ENCODE results near the gene METTL24.
"Not testable (repeated sequence)": the region's sequence is repeated elsewhere in the genome, so short reads cannot be mapped to it uniquely, and the experiment has no call there.

The METTL24 gene

DNA sequence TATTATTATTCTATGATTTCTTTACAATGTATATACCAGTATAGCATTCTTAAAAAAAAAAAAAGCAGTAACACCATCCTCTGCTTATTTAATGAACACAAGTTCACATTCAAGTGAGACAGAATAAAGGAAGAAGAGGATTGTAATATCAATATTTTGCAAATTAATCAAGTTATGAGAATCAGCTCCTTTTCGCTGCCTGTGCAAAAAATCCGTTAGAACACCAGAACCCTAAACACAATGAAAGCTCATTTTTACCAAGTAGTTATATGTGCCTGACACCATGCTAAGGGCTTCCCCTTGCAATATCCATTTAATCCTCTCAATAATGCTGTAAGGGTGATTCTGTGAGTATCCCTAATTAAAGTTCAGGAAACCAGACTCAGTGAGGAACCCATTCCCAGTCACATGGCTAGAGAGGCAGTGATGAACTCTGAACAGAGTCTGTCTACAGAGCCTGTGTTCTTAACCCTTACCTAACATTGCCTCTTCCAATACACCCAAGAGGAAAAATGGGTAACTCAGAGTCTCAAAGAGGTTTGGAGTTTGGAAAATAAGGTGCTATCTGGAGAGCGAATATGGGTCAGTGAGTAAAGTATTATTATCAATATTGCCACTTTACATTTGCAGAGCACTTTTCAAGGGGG lies 111.1 kb downstream of the METTL24 start:
- no peak for DNase-seq

DNA sequence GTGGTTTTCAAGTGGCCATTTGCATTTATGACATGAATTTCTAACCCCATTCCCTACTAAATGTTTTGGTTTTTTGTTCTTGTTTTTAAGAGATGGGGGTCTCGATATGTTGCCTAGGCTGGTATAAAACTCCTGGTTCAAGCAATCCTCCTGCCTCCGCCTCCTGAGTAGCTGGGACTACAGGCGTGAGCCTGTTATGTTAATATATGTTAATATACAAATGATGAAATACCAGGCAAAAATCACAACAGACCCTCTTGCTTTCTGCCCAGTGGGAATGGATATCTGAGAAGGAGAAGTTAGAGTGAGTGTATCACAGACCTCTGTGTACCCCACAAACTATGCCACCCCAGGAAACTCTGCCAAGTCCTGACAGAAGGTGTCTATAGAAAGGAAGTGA lies 111.8 kb downstream of the METTL24 start:
- no peak for DNase-seq

DNA sequence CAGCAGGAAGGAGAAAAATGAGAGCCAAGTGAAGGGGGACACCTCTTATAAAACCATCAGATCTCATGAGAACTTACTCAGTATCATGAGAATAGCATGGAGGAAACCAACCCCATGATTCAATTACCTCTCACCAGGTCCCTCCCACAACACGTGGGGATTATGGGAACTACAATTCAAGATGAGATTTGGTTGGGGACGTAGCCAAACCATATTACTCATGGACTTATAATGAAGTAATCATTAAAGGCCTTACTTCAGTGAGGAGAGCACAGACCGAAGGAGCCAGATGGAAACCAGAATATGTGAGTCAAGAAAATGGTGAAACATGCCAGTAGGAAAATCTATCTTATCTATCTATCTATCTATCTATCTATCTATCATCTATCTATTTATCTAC lies 113.5 kb downstream of the METTL24 start:
- DNase-seq, result not testable (repeated sequence)

DNA sequence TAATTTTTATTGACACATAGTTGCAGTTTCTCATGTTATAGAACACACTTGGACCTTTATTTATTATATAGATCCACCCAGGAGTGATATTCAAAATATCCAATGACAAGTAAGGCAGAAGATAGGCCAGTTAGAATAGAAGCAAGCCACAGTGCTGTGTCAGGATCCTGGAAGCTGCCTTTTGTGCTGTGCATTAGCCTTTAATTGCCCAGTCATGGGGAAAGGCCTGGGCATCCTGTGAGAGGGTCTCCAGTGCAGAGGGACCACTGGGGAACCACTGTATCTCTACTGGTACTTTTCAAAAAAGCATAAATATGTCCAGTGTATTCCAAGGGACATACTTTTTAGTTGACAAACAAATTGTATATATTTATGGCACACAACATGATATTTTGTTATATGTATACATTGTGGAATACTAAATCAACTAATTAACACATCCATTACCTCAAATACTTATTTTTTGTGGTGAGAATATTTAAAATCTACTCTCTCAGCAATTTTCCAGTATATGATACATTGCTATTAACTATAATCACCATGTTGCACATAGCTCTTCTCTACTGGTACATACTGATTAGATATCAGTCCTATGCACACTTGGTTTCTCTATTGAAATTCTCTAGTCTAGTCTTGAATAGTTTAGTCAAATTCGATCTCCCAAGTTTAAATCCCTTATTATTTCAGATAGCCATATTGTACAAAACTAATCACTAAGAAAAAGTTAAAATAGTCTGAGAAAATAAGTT lies 118.4 kb downstream of the METTL24 start:
- DNase-seq, result peak; percentile 87

DNA sequence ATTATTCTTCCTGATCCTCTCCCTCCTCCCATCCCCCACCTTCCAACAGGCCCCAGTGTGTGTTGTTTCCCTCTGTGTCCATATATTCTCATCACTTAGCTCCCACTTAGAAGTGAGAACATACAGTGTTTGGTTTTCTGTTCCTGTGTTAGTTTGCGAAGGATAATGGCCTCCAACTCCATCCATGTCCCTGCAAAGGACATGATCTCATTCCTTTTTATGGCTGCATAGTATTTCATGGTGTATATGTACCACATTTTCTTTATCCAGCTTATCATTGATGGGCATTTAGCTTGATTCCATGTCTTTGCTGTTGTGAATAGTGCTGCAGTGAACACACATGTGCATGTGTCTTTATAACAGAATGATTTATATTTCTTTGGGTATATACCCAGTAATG lies 122.1 kb downstream of the METTL24 start:
- not testable (repeated sequence) for DNase-seq

DNA sequence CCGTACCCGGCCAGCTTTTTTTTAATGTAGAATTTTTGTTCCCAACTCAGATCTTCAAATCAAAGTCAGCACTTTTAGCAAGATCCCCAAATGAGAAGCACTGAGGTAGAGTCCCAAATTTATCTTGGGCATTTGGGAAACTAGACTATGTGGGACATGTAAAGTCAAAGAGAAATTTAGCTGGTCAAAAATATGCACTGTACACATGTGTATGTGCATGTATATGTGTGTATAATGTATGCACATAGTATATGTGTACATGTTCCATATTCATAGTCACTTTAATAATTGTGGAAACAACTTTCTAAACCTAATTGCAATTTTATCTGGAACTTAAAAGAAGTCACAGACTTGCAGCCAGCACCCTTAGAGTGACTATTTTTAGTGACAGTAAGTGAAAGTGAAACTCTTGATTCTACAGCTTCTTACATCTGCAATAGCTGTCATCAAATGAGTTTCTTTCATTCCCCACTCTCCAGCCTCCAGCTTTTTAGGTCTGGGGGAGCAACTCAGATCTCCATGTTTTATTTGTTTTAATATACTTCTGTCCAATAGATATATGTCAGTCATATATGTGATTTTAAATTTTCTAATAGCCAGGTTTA lies 124.3 kb downstream of the METTL24 start:
- DNase-seq, result peak; percentile 17

DNA sequence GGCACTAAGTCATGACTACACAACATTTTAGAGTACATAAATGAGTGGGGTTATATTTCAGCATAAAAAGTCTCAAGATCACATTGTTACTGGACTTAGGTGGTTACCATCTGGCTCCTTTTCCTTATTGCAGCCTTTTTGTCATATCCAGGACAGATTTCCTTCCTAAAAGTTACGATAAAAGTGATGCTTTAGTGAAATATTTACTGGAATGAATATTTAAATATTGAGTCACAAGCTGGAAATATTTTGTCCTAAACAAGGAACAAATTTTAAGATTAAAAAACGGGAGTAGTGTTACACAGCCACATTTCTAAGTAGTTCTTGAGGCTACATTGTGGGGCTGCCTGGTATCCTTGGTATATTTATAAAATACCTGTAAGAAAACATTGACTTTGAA lies 125.7 kb downstream of the METTL24 start:
- DNase-seq, result no peak

DNA sequence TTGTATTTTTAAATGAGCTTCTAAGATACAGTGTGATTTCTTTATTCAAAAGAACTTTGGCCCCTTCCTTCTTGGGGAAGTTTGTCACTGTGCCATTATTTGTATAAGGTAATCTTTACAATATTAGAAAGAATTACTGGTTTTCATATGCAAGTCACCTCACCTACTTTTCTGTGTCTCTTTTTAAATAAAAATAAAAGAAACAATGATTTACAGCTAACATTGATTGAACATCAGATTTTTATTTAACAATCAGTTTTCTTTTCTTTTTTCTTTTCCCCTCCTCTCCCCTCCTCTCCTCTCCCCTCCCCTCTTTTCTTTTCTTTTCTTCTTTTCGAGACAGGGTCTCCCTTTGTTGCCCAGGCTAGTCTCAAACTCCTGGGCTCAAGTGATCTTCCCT lies 131.9 kb downstream of the METTL24 start:
- no peak for DNase-seq

DNA sequence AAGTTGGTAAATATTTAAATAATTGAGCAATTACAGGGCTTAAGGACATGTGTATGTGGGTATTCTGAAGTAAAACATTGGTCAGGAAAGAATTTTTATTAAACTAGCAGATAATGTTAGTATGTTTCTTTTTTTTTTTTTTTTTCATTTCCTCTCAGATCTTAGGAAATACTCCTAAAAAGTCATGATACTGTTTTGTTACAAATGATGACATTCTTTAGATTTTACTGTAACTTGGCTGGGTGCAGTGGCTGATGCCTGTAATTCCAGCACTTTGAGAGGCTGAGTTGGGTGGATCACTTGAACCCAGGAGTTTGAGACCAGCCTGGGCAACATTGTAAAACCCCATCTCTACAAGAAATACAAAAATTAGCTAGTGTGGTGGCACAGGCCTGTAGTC lies 136.4 kb downstream of the METTL24 start:
- no peak for DNase-seq

DNA sequence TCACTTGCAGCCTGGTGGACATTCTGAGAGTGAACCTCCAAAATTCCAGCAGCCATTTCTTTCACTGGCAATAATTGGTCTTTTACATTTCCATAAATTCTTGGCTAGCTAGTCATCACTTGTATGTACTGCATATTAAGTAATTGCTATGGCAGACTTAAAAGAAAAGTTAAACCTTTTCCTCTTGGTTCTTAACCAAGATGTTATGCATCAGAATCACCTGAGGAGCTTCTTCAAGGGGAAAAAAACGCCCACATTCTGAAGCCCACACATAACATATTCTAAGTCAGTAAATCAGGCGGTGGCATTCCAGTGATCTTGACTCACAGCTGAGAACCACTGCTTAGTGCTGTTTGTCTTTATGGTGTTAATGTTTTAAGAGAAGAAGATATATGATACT lies 140.9 kb downstream of the METTL24 start:
- DNase-seq, result no peak

DNA sequence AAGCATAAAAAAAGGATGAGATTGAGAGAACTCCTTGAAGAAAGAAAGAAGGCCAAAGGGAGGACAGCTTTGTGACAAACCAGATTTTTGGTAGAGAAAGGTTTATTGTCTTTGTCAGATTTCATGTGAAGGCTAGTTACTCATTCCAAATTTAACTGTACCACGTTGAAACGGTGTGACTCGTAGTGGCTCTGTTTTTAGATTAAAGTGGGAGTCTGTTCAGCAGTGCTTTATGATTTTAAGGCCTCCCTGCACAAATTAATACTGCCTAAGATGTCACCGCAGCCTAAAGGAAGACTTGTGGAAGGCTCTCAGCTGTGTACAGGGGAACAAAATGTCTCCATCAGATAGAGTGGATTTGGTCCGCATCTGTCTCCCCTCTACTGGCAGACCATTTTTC lies 142.0 kb downstream of the METTL24 start:
- DNase-seq, result no peak

DNA sequence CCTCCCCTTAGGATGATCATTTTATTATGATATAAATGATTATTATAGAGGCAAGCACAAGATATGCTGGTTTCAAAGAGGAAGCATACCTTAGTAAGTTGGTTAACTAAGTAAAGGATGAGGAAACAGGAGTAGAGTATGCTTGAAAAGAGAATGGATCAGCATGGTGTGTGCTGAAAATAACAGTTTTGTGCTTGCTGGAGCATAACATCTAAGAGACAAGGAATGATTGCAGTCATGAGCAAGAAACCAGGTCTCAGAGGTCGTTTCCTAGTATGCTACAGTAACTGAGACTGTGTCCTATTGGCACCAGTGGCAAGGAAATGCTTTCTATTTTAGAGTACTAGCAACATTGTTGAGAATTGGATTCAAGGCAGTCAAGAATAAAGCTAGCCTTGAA lies 143.8 kb downstream of the METTL24 start:
- DNase-seq, result no peak

DNA sequence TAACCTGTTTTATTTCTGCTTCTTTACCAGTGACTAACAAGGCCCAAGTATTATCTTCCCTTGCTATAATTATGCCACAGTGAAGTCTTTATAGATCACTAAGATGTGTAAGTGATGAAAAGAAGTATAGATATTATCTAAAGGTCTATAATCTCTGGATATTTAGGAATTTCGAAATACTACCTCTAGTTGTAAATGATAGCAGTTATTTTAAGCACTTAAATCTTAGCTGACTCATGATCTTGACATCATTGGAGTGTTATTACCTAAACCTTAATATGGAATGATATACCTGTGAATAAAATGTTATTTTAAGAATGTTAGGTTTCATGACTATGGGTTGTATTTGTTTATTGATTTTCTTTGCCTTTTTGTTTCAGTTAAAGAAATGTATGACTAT lies 146.4 kb downstream of the METTL24 start:
- no peak for DNase-seq

DNA sequence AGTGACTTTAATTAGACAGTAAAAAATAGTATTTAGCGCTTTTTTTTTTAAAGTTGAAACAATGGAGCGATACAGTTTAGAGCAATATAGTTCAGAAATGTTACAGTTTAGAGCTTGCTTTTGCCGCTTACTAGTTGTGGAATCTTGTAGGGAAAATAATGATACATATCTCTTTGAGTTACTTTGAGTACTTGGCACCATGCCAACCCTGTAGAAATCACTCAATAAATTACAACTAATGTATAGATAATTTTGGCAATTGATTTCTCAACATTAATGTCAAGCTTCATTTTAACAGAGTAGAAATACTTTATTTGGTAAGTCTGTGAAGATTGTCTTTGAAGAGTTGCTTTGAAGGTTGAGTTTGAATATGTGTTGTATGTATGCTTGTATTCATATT lies 150.5 kb downstream of the METTL24 start:
- no peak for DNase-seq

DNA sequence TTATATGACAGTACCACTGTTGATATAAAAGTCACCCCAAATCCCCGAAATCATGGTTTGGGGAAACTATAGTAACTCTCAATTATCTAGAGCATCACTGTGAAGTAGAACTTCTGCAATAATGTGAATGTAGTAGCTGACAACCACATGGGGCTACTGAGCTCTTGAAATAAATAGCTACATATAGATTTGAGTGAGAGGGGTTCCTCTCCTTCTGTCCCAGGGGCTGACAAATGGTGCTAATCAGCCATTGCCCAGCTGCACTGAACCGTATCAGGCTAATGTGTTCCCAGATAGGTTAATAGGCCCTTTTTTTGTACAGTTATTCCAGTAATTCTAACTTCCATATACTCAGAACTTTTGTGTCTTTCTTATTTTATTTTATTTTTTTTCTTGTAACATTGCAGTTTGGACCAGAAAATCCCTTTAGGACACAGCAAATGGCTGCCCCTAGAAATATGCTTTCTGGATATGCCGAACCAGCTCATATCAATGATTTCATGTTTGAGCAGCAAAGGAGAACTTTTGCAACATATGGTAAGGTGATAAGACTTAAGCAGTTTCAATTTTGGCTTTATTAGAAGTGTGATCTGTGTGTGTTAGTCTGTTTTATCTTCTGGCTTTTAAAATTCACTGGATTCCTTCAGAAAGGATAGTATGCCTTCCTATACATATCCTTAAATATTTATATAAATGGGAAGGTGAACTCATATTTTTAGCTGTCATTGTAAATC lies 156.8 kb downstream of the METTL24 start:
- DNase-seq, result peak; percentile 78

DNA sequence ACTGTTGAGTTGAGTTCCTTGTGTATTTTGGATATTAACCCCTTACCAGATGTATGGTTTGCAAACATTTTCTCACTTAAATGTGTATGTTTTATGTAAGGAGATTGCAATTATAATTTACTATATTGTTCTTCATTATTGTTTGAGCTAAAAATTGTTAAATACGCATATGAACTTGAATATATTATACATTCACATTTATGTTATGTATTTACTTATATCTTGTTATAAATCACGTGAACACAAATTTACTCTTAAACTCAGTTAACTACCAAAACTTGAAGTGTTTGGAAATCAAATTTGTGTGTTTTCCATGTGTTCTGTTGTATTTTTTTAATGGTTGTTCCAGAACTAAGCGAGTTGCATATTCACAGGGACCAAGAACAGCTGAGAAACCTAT lies 159.6 kb downstream of the METTL24 start:
- no peak for DNase-seq

DNA sequence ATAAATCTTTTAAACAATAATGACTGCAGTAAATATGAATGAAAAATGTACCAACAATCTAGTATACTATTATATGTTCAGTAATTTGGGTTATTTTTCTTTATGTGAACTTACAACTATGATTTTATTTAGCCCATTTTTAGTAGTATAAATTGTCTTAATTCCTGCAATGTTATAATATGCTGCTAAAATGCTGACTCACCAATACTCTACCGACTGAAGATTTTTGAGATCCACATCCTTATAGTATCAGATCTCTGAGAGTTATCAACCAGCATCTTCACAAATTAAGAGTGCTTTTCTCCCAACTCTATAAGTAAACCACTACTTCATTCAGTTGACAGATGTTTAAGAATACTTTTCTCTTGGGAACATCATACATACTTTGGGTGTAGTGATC lies 161.3 kb downstream of the METTL24 start:
- no peak for DNase-seq

DNA sequence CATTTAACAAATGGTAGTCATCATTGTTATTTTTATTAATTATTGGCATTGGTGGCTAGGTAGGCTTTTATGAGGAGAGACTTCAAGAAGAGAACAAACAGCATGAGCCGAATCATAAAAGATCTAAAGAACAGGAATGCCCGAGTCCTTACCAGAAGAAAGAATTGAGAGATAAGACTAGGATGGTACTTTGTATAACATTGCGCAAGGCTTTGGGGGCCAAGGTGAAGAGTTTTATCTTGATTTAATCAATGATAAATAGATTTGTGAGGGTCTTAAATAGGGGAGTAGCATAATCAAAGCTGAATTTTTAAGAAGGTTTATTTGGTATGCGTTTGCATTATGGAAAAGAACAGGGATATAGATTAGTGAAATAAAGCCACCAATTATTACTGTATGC lies 162.5 kb downstream of the METTL24 start:
- no peak for DNase-seq

All from hematopoietic multipotent progenitor cell treated with erythropoietin and hydrocortisone succinate and interleukin-3 and kit ligand, for 8 days (in vitro differentiated cells).